GM19043 (cell line): Measurements from ENCODE around the gene TSN.
A peak's percentile ranks its signal among the peaks of the same experiment; 100 is the strongest.
"Not testable (repeated sequence)": the region's sequence is repeated elsewhere in the genome, so short reads cannot be mapped to it uniquely, and the experiment has no call there.

Source experiments
- ATAC-seq: cut with Tn5 transposase; IDR thresholded peaks from one replicate; pipeline ENCODE4 v1.9.1; 2021; ENCODE audit warnings: low read depth; ENCODE audit not compliant: unreplicated experiment

The TSN gene

DNA sequence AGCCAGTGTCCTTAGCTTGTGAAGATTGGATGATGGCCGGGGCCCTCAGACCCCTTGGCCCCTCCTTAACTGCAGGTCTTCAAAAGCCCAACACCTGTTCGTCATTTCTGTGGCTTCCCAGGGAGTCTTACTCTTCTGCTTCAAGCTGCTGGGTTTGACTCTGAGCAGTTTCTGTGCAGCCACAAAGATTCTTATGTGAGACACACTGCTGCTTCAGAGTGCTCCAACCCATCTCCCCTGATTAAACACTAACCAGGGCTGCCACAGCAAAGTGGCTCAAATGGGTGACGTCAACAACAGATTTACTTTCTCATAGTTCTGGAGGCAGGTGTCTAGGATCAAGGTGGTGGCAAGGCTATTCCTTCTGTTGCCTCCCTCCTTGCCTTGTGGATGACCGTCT, 40.8 kb downstream of the TSN start:
- ATAC-seq = no peak

DNA sequence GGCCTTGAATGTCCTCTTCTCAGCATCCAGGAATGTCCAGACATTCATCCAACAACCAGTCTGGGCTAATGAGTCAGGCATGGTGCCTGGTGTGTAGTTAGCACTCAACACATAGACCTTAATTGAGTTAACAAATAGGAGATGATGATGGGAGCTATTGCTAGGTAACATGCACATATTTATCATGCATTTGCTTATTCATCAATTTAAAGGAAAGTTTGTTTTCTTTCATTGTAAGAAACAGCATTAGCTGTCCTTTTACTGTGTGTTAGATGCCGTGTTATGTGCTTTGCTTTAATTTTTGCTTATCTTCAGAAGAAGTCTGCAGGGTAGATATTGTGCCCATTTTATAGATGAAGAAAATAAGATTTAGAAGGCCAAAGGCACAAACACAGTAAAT, 43.2 kb downstream of the TSN start:
- ATAC-seq = no peak

DNA sequence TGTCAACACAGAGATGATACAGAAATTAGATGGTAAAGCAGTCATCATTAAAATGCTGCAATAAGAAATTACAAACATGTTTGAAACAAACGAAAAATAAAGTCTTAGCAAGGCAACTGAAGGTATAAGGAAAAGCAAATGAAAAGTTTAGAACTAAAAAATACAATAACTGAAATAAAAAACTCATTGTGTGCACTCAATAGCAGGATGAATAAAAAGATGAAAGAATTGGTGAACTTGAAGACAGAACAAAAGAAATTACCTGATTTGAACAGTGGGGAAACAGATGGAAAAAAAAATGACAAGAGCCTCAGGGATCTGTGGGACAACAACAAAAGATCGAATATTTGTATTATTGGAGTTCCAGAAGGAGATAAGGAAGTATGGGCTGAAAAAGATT, 46.5 kb downstream of the TSN start:
- ATAC-seq = no peak

DNA sequence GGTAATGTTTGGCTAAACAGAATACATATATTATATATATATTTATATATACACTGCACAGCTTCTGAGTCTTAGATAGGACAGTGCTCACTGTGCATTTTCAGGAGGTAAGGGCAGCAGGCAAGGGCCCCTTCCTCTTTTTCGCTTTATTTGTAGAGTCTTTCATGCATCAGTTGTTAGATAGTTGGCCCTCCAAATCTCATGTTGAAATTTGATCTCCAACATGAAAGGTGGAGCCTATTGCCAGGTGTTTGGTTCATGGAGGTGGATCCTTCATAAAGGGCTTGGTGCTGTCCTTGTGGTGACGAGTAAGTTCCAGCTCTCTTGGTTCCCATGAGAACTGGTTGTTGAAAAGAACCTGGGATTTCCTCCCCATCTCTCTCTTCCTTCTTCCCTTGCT, 48.1 kb downstream of the TSN start:
- ATAC-seq = no peak

DNA sequence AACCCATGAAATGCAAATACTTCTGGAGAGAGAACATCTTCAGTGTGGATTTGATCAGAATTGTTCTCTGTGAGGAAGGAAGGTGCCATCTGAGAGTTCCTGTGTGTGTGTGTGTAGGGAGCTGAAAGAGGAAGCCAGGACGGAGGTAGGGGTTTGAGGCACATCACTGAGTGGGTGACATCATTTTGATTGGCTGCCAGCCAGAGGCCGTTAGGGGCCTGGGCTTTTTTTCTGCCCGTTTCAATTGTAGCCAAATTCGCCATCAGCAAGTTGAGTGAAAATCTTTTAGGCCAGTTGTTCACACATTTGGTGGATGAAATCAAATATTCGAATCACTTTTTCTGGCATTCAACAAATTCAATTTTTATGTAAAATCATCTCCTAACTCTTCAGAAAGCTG, 48.9 kb downstream of the TSN start:
- ATAC-seq = peak; percentile 76

DNA sequence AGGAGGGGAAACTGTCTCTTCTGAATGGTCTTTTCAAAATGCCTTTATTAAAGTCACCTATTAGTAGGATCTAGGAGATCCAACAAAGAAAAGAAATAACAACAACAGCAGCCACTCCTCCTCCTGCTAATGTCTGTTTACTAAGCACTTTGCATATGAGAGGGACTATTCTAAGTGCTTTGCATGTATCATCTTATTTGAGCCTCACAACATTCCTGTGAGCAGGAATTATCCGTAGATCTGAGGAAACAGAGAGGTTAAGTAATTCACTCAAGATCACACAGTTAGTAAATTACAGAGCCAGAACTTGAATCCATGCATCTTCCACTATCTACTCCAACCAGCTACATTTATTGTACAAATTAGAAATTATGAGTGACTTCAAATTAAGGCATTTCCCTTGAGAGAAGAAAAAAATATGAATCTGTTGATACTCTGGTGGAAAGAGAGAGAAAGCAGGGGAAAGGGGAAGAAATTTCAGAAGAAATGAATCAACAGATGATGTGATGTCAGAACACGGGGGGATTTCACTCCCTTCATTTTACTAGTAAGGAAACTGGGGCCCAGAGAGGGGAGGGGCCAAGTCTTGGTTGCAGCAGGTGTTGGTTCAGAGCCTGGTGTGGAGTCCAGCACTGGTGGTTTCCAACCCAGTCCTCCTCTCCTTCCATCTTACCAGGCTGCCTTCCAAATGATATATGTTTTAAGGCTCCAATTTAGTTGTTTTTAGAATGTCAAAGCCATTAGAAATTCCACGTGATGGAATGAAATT, 49.7 kb downstream of the TSN start:
- no peak for ATAC-seq

DNA sequence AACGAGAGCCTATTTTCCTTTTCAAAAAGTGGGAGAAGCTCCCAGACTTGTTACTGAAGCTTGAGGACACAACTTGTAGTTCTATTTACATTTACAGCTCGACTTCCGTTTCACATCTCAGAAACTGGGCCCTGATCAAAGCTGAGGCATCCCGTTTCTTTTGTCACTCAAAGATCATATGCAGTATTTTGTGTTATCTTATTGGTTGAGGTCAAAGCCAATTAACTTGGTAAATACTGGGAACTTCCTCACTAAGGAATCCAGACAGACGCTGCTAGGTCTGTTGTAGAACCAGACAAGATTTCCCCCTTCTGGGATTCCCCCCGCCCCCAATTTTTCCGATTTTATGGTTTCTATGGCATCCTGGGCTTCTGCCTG, 50.3 kb downstream of the TSN start:
- no peak for ATAC-seq

DNA sequence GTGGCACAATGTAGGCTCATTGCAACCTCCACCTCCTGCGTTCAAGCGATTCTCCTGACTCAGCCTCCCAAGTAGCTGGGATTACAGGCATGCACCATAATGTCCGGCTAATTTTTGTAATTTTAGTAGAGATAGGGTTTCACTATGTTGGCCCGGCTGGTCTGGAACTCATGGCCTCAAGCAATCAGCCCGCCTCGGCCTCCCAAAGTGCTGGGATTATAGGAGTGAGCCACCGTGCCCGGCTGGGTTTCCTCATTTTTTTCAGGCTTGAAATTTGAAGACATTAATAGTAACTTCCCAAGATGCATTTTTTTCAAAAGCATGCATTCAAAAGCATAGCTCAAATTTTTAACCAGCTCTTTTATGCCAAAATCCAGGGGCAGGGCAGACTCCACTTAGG, 52.3 kb downstream of the TSN start:
- not testable (repeated sequence) for ATAC-seq

DNA sequence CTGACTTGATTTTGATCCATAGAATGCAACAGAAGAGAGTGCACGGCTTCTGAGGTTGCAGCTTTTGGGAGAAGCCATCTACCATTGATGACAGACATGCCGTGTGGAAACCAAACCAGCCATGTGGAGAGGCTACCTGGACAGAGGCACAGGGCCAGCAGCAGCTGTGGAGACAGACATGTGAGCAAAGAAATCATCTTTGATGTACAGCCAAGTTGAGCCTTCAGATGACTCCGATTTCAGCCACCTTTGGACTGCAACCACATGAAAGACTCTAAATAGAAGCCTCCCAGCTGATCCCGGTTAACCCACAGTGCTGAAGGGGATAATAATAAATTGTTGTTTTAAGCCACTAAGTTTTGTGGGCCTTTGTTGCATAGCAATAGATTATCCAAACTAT, 54.2 kb downstream of the TSN start:
- ATAC-seq = no peak

DNA sequence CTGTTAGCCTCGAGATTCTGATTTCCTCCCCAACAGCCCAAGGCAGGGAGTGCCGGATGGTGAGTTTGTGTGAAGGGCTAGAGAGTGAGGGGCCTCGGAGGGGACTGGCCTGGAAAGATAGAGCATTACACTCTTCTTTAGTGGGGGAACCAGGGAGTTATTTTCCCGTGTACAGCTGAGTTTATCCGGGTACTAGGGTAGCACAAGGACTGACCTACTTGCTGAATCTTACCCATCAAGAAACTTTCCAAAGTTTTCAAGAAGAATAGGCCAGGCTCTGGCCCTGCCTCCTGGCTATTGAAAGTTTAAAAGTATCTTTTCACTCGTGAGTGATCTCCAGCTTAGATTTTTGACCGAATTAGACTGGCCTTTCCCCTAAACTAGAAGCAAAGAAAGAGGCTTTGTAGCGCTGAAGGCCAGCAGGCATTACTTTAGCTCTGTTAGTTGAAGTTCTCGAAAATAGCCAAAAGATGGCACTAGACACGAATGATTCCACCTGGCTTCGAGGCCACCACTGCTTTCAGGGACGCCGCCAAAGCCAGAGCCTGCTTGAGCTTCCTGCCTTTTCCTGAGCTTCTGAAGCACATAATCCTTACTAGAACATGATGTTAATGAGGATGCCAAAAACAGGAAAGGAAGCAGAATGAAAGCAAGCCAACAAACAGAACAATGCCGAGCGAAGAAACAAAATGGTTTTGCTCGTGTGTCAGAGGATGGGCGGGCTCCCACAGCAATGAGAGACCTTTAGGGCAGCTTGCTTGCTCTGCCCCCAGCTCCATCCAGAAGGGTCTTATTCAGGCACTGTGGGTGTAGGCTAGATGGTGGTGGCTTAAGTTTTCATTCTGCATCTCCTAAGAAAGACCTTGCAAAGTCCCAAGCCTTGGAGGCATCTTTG, 55.8 kb downstream of the TSN start:
- ATAC-seq = peak; percentile 79

DNA sequence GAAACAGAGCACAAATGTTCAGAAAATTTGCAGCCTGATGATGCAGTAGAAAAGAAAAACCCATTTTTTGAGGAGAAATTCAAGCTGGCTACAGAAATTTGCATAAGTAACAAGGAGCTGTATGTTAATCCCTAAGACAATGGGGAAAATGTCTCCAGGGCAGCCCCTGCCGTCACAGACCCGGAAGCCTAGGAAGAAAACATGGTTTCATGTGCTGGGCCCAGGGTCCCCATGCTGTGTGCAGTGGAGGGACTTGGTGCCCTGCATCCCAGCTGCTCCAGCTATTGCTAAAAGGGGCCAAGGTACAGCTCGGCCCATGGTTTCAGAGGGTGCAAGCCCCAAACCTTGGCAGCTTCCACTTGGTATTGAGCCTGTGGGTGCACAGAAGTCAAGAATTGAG, 57.6 kb downstream of the TSN start:
- ATAC-seq = not testable (repeated sequence)

DNA sequence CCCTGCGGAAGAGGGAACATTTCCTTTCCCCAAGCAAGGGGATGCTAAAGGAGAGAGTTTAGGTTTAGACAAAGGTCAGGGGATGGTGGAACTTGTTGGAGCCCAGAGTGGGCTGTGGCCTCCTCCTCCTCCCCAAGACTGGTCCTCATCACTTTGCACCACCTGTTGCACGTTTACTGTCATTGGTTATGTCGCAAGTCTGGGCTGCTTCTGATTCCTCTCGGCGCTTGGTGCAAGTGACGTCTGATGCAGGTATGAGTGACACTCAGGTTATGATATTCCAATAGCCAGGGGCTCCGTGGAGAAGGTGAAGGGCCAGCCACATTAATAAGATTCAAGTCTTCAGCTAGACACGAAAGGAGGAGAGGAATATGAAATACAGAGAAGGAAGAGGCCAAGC, 59.8 kb downstream of the TSN start:
- no peak for ATAC-seq

DNA sequence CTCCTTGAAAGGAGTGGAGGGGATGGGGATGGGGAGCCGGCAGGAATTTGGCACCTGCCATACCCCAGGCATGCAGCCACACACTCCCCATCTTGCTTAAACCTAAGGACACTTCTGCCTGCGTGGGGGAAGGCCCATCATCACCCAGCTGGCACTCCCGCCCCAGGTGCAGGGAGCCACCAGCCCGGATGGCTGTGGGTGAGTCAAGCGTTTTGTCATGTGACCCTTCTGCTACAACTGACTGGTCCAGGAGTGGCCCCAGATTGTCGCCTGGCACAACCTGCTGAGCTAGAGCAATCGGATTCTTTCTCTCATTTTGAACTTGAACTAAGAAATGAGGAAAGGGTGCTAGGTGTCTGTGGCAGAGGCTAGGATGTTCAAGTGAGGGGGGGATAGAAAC, 61.3 kb downstream of the TSN start:
- ATAC-seq = no peak

DNA sequence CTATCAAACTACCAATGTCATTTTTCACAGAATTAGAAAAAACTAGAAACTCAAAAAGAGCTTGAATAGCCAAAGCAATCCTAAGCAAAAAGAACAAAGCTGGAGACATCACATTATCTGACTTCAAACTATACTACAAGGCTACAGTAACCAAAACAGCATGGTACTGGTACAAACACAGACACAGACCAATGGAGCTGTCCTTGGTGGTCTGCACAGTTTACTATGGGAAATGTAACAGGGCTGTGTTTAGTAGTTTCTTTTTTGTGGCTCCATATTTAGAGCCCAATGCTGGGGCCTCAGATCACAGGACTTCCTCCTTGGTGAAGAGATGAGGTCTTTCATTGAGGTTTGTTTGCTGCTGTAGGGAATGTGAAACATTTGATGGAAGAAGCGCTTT, 61.9 kb downstream of the TSN start:
- ATAC-seq = not testable (repeated sequence)
